GM18873 (cell line): ENCODE results near the gene FCMR.

Source experiments
- ATAC-seq: cut with Tn5 transposase; IDR thresholded peaks from one replicate; pipeline ENCODE4 v1.9.1; 2021; ENCODE audit warnings: mild to moderate bottlenecking, moderate library complexity, moderate number of reproducible peaks; ENCODE audit not compliant: unreplicated experiment, low FRiP score

The FCMR gene

GRCh38 chr1:206903687-206904086, 18.1 kb downstream of the FCMR start:
- ATAC-seq: no peak

- no peak for ATAC-seq
Measured at GRCh38 chr1:206902702-206903101, 19.0 kb downstream of the FCMR start.

- no peak for ATAC-seq
Measured at GRCh38 chr1:206901944-206902343, 19.8 kb downstream of the FCMR start.

- no peak for ATAC-seq
Measured at GRCh38 chr1:206900149-206900548, 21.6 kb downstream of the FCMR start.

- ATAC-seq: no peak
Measured at GRCh38 chr1:206899717-206900116, 22.0 kb downstream of the FCMR start.

- ATAC-seq: no peak
Measured at GRCh38 chr1:206898915-206899431, 22.8 kb downstream of the FCMR start.

- ATAC-seq: no peak
Measured at GRCh38 chr1:206898089-206898914, 23.4 kb downstream of the FCMR start.

- ATAC-seq: no peak
Measured at GRCh38 chr1:206897175-206897574, 24.6 kb downstream of the FCMR start, which contains the start of gene IL24. TSS of gene IL24 (plus strand) at chr1:206897443. CDS start at chr1:206897833, 390 bp downstream.

GRCh38 chr1:206896261-206896660, 25.5 kb downstream of the FCMR start:
- ATAC-seq: no peak

- ATAC-seq: no peak
Measured at GRCh38 chr1:206895837-206896242, 25.9 kb downstream of the FCMR start.

- no peak for ATAC-seq
Measured at GRCh38 chr1:206895325-206895724, 26.4 kb downstream of the FCMR start.

GRCh38 chr1:206893380-206893779, 28.4 kb downstream of the FCMR start:
- no peak for ATAC-seq

- no peak for ATAC-seq
Measured at GRCh38 chr1:206892351-206892984, 29.3 kb downstream of the FCMR start.

GRCh38 chr1:206891412-206891811, 30.3 kb downstream of the FCMR start:
- ATAC-seq: no peak

- no peak for ATAC-seq
Measured at GRCh38 chr1:206890125-206891060, 31.3 kb downstream of the FCMR start.

GRCh38 chr1:206887701-206888100, 34.0 kb downstream of the FCMR start:
- no peak for ATAC-seq

GRCh38 chr1:206886831-206887230, 34.9 kb downstream of the FCMR start:
- no peak for ATAC-seq

GRCh38 chr1:206885341-206886060, 36.2 kb downstream of the FCMR start:
- ATAC-seq: no peak

GRCh38 chr1:206883876-206884275, 37.9 kb downstream of the FCMR start:
- ATAC-seq: no peak

- ATAC-seq: no peak
Measured at GRCh38 chr1:206883160-206883559, 38.6 kb downstream of the FCMR start.
